CD4-positive, alpha-beta memory T cell (primary cell): Measurements from ENCODE around the gene EIF5A2. TPM values are rescaled to one million over a fixed set of nuclear protein-coding genes. Genes with fewer than 3 reads are reported as not detected.

ENCODE experiments used
- CTCF ChIA-PET: fragments of 350-600 bp; sonication (Branson Sonifier 250); formaldehyde crosslinking; loops from one replicate; lab custom pipeline; 2021; ENCODE audit warnings: inconsistent platforms; ENCODE audit not compliant: partially characterized antibody; lab: Charles Lee
- POLR2A ChIA-PET: fragments of 350-600 bp; sonication (Branson Sonifier 250); formaldehyde crosslinking; loops from one replicate; lab custom pipeline; 2021; ENCODE audit not compliant: partially characterized antibody; lab: Charles Lee
- DNase-seq, 5 donors: peaks; one replicate each; pipeline versions ENCODE4 v3.0.0 to v3.0.0-alpha.2; 2020 to 2022; ENCODE audit warnings: mixed read lengths in 1 of 5
- H3K27ac ChIP-seq: one replicate; pipeline ENCODE4 v1.7.0; 2013; ENCODE audit warnings: low read depth, low read length
- H3K27me3 ChIP-seq: 2 replicates; pipeline ENCODE4 v1.7.0; 2013; ENCODE audit warnings: mild to moderate bottlenecking, low read length, moderate library complexity; ENCODE audit not compliant: insufficient read depth
- H3K36me3 ChIP-seq: 2 replicates; pipeline ENCODE4 v1.7.0; 2013; ENCODE audit warnings: mild to moderate bottlenecking, low read length, moderate library complexity; ENCODE audit not compliant: insufficient read depth
- H3K4me1 ChIP-seq: 2 replicates; pipeline ENCODE4 v1.7.0; 2013; ENCODE audit warnings: mild to moderate bottlenecking, low read length, moderate library complexity; ENCODE audit not compliant: insufficient read depth
- H3K4me3 ChIP-seq, 2 donors: one replicate each; pipeline ENCODE4 v1.7.0; 2013; ENCODE audit warnings: low read length in 2 of 2, mild to moderate bottlenecking in 1 of 2
- H3K9me3 ChIP-seq, 2 donors: one replicate each; pipeline ENCODE4 v1.7.0; 2013; ENCODE audit warnings: low read length in 2 of 2, control low read depth in 1 of 2; ENCODE audit not compliant: control insufficient read depth in 1 of 2
- H3K27ac Mint-ChIP-seq, 7 donors: one replicate each; pipeline ENCODE4 v1.8.0; 2020 to 2021; ENCODE audit warnings: mixed read lengths in 7 of 7, mild to moderate bottlenecking in 6 of 7, inconsistent platforms in 3 of 7, moderate library complexity in 3 of 7
- H3K27me3 Mint-ChIP-seq, 2 donors: one replicate each; pipeline ENCODE4 v1.8.0; 2020 to 2021; ENCODE audit warnings: mixed read lengths in 2 of 2
- H3K36me3 Mint-ChIP-seq, 2 donors: one replicate each; pipeline ENCODE4 v1.8.0; 2020 to 2021; ENCODE audit warnings: mixed read lengths in 2 of 2, inconsistent platforms in 1 of 2, mild to moderate bottlenecking in 1 of 2
- H3K4me1 Mint-ChIP-seq, 4 donors: one replicate each; pipeline ENCODE4 v1.8.0; 2020 to 2021; ENCODE audit warnings: mixed read lengths in 4 of 4, mild to moderate bottlenecking in 1 of 4
- H3K4me3 Mint-ChIP-seq, 8 donors: one replicate each; pipeline ENCODE4 v1.8.0; 2020 to 2021; ENCODE audit warnings: mixed read lengths in 8 of 8, mild to moderate bottlenecking in 7 of 8, moderate library complexity in 6 of 8, inconsistent platforms in 3 of 8
- H3K9me3 Mint-ChIP-seq, 8 donors: one replicate each; pipeline ENCODE4 v1.8.0; 2020 to 2021; ENCODE audit warnings: mixed read lengths in 8 of 8, mild to moderate bottlenecking in 5 of 8, inconsistent platforms in 3 of 8, moderate library complexity in 1 of 8
- intact Hi-C: fragments of 100-400 bp; cut with micrococcal nuclease; formaldehyde crosslinking; loops from one replicate; pipeline ENCODE4 v1.15.1; 2023
- polyA plus RNA-seq, 2 donors: library from polyadenylated mRNA; unstranded; fragments of 300-500 nt; fragmentation: Illumina TruSeq; gene quantifications; one replicate each; pipeline ENCODE4 v1.2.3, GENCODE V29; 2021
- total RNA-seq, 2 experiments: library from RNA; stranded (reverse); gene quantifications; one replicate each; pipeline ENCODE4 v1.2.3, GENCODE V29; 2021

Gene EIF5A2
- total RNA-seq (10 to 100 TPM; 11.4 to 12.2 TPM), polyA plus RNA-seq (10 to 100 TPM; 14.0 to 26.3 TPM)

DNA sequence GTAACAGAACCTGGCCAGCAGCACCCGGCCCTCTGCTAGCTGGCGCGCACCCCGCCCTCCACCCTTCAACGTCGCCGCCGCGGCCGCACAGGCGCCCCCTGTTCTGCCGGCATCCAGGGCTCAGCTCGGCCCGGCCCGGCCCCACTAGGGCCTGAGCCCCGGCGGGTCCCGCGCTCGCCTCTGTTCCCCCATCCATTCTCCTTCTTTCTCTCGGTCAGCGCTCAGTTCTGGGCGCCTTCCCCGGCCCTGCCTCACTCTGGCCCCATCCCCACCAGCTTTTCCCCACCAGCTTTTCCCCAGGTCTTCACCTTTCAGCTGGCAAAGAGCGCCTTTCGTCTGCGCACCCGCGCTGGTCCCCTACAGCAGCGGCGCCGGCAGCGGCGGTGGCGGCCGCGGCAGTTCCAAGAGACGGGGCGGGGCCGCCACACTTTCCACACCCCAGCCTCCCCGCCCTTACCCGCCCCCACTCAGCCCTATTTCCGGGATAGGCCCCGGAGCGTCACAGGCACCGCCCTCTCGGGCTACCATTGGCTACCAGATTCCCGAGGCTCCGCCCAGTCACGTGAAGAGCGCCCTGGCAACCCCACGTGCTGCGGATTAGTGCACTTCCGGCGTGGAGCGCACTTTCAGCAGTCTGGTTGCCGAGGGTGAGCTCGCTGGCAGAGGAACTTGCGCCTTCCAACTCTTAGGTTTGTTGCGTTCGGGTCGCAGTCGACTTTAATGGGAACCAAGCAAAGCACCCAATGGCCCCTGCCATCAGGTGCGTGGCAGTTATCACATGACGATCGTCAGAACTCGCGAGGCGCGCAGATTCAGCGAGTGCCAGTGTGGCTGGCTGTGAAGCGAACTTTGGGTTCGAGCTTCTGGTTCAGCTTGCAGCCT is at the start of gene EIF5A2:
EIF5A2 (minus strand) TSS at position 403 of the 882 bp plus-strand sequence. CDS start 831 bp downstream, outside the sequence.
- intact Hi-C loops, result loop anchor here (1.0 to 10.0 kb wide), 7 partner anchors 38 to 1844 kb away; partner anchors contain the start of genes ECT2, GPR160, MYNN and RPL22L1
- Mint-ChIP-seq H3K4me3 (peak within 1 kb of the TSS; percentile 94 to 98 (median 97)), H3K36me3 (peaks cover under 1 to 5% of the 10 kb centered on the region in 2 donors), H3K4me1 (peaks cover 11 to 28% (median 19%) of the 10 kb centered on the region in 4 donors), H3K27me3 (no peaks in the 10 kb centered on the region), H3K27ac (peak within 1 kb of the TSS; percentile 86 to 98 (median 97)), H3K9me3 (peaks cover 2 to 32% (median 16%) of the 10 kb centered on the region in 8 donors)
- H3K36me3 ChIP-seq, result no peaks in the 10 kb centered on the region
- no peaks in the 10 kb centered on the region for H3K27me3 ChIP-seq
- H3K4me3 ChIP-seq, result peak within 1 kb of the TSS; percentile 59 to 69
- H3K27ac ChIP-seq, result peak within 1 kb of the TSS; percentile 59
- peaks cover 0 to 22% of the 10 kb centered on the region in 2 donors for H3K9me3 ChIP-seq
- ChIA-PET CTCF (interaction anchor here (1.1 to 1.8 kb wide), 4 partner anchors 15 to 495 kb away, joined by 3 to 14 read pairs (median 6); partner anchors contain the start of gene RPL22L1), POLR2A (interaction anchor here (0.7 to 2.7 kb wide), 11 partner anchors 13 to 1144 kb away, joined by 3 to 60 read pairs (median 3); partner anchors contain the start of genes ACTRT3, RPL22L1, SKIL and TERC)
- H3K4me1 ChIP-seq, result peaks cover 22% of the 10 kb centered on the region
- peak; percentile 92 to 97 (median 95) for DNase-seq

DNA sequence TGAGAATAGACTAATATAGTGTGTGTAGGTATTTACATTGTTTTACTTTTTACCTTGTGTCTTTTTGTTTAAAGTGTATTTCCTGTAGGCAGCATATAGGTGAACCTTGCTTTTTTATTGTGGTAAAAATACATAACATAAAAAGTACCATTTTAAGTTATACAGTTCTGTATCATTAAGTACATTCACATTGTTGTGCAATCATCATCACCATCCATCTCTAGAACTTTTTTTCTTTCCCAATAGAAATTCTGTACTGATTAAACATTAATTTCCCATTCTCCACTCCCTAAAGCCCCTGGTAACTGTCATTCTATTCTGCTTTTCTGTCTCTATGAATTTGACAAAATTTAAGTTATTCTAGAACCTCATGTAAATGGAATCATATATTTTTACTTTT is 48.2 kb upstream of the EIF5A2 start:
- H3K27me3 Mint-ChIP-seq, result peaks cover 3 to 8% of the 10 kb centered on the region in 2 donors
- no peak overlapping the region for H3K4me3 ChIP-seq

DNA sequence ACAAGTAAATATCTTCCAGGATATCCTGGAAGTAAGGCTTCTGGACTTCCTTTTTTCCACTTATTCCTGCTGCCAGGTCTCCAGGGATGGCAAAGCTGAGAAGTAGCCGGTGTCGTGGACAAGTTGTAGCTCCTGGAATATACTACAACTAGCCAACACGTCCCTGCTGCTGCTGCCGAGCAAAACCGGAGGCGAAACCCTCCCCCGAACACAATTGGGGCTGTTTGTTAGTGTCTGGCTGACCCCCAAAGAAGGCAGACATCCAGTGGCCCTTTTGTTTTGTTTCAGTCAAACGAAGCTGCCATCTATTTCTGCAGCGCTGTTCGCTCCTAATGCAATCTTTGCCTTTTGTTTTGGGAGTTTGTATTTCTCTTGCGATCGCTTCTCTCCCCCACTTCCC is 45.3 kb upstream of the EIF5A2 start:
- intact Hi-C loops, result no loop called here
- Histone ChIP-seq H3K27ac (no peak overlapping the region), H3K36me3 (no peaks in the 10 kb centered on the region), H3K27me3 (no peaks in the 10 kb centered on the region), H3K4me1 (no peaks in the 10 kb centered on the region), H3K4me3 (no peak overlapping the region), H3K9me3 (no peaks in the 10 kb centered on the region)
- no peak overlapping the region for H3K4me3 Mint-ChIP-seq
- ChIA-PET POLR2A (no interaction called here), CTCF (no interaction called here)
- no peak overlapping the region for H3K27ac Mint-ChIP-seq
- DNase-seq, result no peak
- H3K36me3 Mint-ChIP-seq, result no peaks in the 10 kb centered on the region
- H3K27me3 Mint-ChIP-seq, result peaks cover 6 to 11% of the 10 kb centered on the region in 2 donors
- no peaks in the 10 kb centered on the region for H3K9me3 Mint-ChIP-seq
- H3K4me1 Mint-ChIP-seq, result no peaks in the 10 kb centered on the region

More for the DNA sequence above, 48.2 kb upstream of the EIF5A2 start:
- ChIA-PET CTCF (no interaction called here), POLR2A (no interaction called here)
- Mint-ChIP-seq H3K4me3 (no peak overlapping the region), H3K27ac (no peak overlapping the region), H3K36me3 (no peaks in the 10 kb centered on the region), H3K4me1 (no peaks in the 10 kb centered on the region), H3K9me3 (no peaks in the 10 kb centered on the region)
- Histone ChIP-seq H3K9me3 (no peaks in the 10 kb centered on the region), H3K36me3 (no peaks in the 10 kb centered on the region), H3K4me1 (no peaks in the 10 kb centered on the region), H3K27ac (no peak overlapping the region), H3K27me3 (no peaks in the 10 kb centered on the region)
- no peak for DNase-seq
- intact Hi-C loops, result no loop called here

DNA sequence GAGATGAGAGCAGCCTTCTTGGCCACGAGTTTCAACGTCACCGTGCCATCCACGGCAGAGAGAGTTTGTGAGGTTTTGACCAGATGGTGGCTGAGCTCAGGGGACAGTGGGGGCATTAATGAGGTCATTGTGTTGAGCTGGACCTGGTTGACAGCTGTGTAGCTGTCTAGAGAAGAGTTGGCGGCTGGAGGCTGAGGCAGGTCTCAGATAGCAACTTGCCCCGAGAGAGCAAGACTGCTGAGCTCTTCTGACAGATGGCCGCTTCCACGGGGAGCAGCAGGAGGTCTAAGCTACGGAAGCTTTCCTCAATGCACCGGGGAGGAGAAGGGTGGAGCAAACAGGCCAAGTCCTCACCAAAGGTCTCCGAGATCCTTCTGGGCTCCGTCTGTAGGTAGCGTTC is 44.8 kb upstream of the EIF5A2 start:
- H3K9me3 Mint-ChIP-seq, result no peaks in the 10 kb centered on the region
- CTCF ChIA-PET, result no interaction called here

DNA sequence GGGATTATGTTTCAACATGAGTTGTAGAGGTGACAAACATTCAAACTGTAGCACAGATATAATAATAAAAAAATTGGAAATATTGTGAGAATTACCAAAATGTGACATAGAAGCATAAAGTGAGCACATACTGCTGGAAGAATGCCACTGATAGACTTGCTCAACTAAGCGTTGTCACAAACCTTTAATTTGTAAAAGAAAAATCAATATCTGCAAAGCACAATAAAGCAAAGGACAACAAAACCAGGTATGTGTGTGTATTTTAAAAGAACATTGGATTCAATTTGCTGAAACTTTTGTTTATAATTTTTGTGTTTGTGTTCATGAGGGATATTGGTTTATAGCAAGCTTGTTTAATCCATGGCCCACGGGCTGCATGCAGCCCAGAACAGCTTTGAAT is 40.8 kb upstream of the EIF5A2 start:
- DNase-seq, result no peak
- ChIA-PET POLR2A (no interaction called here), CTCF (no interaction called here)
- H3K4me1 ChIP-seq, result no peaks in the 10 kb centered on the region
- H3K4me3 Mint-ChIP-seq, result no peak overlapping the region
- H3K27me3 ChIP-seq, result peaks cover 4% of the 10 kb centered on the region
- intact Hi-C loops, result no loop called here
- no peaks in the 10 kb centered on the region for H3K36me3 Mint-ChIP-seq
- no peaks in the 10 kb centered on the region for H3K9me3 Mint-ChIP-seq
- no peaks in the 10 kb centered on the region for H3K9me3 ChIP-seq
- no peak overlapping the region for H3K27ac ChIP-seq
- no peaks in the 10 kb centered on the region for H3K4me1 Mint-ChIP-seq
- no peaks in the 10 kb centered on the region for H3K36me3 ChIP-seq
- H3K27me3 Mint-ChIP-seq, result peaks cover 12 to 13% of the 10 kb centered on the region in 2 donors
- H3K4me3 ChIP-seq, result no peak overlapping the region
- H3K27ac Mint-ChIP-seq, result no peak overlapping the region

More for the DNA sequence above, 44.8 kb upstream of the EIF5A2 start:
- Mint-ChIP-seq H3K27me3 (peaks cover 5 to 13% of the 10 kb centered on the region in 2 donors), H3K4me1 (no peaks in the 10 kb centered on the region), H3K27ac (no peak overlapping the region), H3K36me3 (no peaks in the 10 kb centered on the region), H3K4me3 (no peak overlapping the region)
- Histone ChIP-seq H3K27ac (no peak overlapping the region), H3K4me1 (no peaks in the 10 kb centered on the region), H3K4me3 (no peak overlapping the region), H3K9me3 (no peaks in the 10 kb centered on the region), H3K27me3 (no peaks in the 10 kb centered on the region), H3K36me3 (no peaks in the 10 kb centered on the region)
- POLR2A ChIA-PET, result no interaction called here
- no peak for DNase-seq
- intact Hi-C loops, result no loop called here

DNA sequence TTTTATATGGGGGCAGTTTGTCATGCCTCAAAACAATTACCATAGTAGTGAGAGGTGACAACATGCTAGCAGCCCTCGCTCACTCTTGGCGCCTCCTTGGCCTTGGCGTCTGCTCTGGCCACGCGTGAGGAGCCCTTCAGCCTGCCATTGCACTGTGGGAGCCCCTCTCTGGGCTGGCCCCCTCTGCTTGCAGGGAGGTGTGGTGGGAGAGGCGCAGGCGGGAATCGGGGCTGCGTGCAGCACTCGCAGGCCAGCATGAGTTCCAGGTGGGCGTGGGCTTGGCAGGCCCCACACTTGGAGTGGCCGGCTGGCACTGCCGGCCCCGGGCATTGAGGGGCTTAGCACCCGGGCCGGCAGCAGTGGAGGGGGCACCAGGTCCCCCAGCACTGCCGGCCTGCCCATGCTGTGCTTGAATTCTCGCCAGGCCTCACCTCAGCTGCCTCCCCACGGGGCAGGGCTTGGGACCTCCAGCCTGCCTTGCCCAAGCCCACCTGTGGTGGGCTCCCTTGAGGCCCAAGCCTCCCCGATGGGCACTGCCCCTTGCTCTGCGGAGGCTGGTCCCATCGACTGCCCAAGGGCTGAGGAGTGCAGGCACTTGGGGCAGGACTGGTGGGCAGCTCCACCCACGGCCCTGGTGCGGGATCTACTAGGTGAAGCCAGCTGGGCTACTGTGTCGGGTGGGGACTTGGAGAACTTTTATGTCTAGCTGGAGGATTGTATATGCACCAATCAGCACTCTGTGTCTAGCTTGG is 38.8 kb upstream of the EIF5A2 start:
- no peaks in the 10 kb centered on the region for H3K4me1 Mint-ChIP-seq
- intact Hi-C loops, result no loop called here
- Histone ChIP-seq H3K4me3 (no peak overlapping the region), H3K9me3 (no peaks in the 10 kb centered on the region), H3K4me1 (no peaks in the 10 kb centered on the region), H3K27ac (no peak overlapping the region), H3K36me3 (no peaks in the 10 kb centered on the region), H3K27me3 (peaks cover 4% of the 10 kb centered on the region)
- H3K4me3 Mint-ChIP-seq, result no peak overlapping the region
- H3K9me3 Mint-ChIP-seq, result peaks cover 0 to 4% (median 1%) of the 10 kb centered on the region in 8 donors
- H3K27ac Mint-ChIP-seq, result no peak overlapping the region
- H3K27me3 Mint-ChIP-seq, result peaks cover 13% of the 10 kb centered on the region in 2 donors
- ChIA-PET POLR2A (no interaction called here), CTCF (no interaction called here)
- H3K36me3 Mint-ChIP-seq, result no peaks in the 10 kb centered on the region
- DNase-seq, result no peak

DNA sequence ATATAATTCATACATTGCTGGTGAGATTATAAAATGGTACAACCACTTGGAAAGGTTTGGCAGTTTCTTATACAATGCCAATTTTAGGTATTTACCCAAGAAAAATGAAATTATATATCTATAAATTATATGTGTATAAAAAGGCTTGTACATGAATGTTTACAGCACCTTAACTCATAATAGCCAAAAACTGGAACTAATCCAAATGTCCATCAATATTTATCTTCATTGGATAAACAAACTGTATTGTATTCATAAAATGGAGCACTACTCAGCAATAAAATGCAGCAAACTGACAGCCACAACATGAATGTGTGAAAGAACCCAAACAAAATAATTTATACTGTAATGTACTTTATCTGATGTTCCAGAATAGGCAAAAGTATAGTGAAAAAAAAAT is 33.6 kb upstream of the EIF5A2 start:
- Histone ChIP-seq H3K27me3 (peaks cover 4% of the 10 kb centered on the region), H3K9me3 (no peaks in the 10 kb centered on the region), H3K36me3 (no peaks in the 10 kb centered on the region), H3K4me1 (no peaks in the 10 kb centered on the region), H3K27ac (no peak overlapping the region), H3K4me3 (no peak overlapping the region)
- Mint-ChIP-seq H3K9me3 (peaks cover 6 to 29% (median 18%) of the 10 kb centered on the region in 8 donors), H3K36me3 (peaks cover 3 to 8% of the 10 kb centered on the region in 2 donors), H3K27ac (no peak overlapping the region), H3K27me3 (peaks cover 8 to 19% of the 10 kb centered on the region in 2 donors), H3K4me1 (no peaks in the 10 kb centered on the region), H3K4me3 (no peak overlapping the region)
- ChIA-PET POLR2A (no interaction called here), CTCF (no interaction called here)
- no peak for DNase-seq
- intact Hi-C loops, result no loop called here
